Measurements from ENCODE around the gene UAP1L1.

Gene UAP1L1

DNA sequence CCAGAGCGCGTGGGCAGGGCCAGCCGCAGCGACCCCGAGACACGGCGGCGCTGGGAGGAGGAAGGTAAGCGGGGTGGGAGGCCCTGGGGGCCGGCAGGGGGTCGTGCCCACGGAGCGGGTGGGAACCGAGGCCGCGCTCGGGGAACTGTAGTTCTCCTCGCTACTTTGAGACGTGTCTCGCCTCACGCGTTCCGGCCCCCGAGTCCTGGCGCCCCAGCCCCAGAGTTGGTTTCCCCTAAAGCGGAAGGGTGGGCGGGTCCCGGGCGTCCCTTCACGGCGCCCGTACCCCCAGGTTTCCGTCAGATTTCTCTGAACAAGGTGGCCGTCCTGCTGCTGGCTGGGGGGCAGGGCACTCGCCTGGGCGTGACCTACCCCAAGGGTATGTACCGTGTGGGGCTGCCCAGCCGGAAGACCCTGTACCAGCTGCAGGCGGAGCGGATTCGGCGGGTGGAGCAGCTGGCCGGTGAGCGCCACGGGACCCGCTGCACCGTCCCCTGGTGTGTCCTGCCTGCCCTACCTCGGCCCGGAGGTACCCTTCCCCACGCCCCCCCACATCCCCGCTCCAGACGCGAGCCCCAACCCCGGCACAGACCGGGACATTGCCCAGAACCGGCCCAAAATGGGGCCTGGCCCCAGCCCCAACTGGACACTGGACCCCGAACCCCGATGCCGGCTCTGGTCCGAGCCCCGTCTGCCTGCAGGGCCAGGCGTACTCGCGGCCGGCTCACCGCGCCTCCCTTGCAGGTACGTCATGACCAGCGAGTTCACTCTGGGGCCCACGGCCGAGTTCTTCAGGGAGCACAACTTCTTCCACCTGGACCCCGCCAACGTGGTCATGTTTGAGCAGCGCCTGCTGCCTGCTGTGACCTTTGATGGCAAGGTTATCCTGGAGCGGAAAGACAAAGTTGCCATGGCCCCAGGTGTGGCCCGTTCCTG, 709 bp downstream of the UAP1L1 start:
- DNase-seq: no peak

DNA sequence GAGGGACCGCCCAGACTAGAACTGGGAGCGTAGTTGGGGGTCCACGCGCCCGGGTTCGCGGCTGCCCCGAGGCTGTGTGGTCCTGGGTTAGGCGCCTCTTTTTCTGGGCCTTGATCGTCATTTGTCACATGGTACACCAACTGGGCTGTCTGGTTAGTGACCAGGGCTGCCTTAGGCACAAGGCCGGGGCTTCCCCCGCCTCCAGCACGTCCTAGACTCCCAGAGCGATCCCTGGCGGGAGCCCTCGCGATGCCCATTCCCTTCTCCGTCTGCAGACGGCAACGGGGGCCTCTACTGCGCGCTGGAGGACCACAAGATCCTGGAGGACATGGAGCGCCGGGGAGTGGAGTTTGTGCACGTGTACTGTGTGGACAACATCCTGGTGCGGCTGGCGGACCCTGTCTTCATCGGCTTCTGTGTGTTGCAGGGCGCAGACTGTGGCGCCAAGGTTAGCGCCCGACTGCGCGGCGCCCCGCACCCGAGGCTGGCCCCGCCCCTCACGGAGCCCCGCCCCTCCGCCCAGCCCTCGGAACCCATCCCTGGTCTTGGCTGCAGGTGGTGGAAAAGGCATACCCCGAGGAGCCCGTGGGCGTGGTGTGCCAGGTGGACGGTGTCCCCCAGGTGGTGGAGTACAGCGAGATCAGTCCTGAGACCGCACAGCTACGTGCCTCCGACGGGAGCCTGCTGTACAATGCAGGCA, 1.5 kb downstream of the UAP1L1 start:
- no peak for DNase-seq

GRCh38 chr9:137079401-137079787, 2.1 kb downstream of the UAP1L1 start:
- no peak for DNase-seq

DNA sequence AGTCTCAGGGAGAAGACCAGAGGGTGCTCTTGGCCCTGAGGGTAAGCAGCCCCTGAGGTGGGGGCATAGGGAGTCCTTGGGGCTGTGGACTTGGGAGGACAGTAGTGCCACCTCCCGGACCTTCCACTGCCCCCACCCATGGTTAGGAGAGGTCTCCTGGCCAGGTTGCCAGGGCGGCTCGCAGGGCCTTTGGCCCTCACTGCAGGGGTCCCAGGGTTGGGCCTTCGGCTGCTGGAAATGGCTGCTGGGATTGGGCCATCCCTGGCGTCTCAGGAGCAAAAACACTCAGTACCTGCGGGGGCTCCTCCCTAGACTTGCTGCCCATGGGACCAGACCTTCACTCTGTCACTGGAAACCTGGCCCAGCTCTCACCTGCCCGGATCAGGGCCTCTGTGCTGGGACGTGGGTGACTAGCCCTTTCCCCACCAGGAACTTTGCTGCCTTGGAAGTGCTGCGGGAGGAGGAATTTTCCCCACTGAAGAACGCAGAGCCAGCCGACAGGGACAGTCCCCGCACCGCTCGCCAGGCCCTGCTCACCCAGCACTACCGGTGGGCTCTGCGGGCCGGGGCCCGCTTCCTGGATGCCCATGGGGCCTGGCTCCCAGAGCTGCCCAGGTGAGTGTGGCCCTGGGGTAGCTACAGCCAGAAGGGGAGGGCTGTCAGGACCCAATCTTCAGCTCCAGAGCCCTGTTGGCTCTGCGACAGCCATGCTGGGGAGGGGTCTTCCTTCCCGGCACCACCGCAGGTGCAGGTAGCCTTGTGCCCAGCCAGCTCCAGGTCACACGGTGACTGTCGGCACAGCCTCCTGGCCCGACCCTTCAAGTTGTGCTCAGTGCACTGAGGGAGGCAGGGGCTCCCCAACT, 3.2 kb downstream of the UAP1L1 start:
- no peak for DNase-seq

GRCh38 chr9:137082222-137082924, 5.1 kb downstream of the UAP1L1 start:
- DNase-seq: no peak

DNA sequence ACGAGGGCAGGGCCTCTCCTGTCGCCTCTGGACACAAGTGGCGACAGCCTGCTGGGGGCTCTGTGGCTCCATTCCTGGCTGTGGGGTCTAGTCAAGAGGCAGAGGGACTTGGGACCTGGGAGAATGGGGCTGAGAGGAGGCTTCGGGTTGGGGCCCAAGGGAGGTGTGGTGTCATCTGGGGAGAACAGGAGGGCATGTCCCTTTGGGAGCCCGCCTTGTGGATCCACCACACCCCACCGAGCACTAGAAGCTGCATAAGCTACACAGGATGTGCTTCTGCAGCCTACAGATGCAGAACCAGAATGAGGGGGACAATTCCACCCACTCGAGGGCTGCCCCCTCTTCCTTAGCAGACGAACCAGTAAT, 5.6 kb downstream of the UAP1L1 start:
- no peak for DNase-seq

DNA sequence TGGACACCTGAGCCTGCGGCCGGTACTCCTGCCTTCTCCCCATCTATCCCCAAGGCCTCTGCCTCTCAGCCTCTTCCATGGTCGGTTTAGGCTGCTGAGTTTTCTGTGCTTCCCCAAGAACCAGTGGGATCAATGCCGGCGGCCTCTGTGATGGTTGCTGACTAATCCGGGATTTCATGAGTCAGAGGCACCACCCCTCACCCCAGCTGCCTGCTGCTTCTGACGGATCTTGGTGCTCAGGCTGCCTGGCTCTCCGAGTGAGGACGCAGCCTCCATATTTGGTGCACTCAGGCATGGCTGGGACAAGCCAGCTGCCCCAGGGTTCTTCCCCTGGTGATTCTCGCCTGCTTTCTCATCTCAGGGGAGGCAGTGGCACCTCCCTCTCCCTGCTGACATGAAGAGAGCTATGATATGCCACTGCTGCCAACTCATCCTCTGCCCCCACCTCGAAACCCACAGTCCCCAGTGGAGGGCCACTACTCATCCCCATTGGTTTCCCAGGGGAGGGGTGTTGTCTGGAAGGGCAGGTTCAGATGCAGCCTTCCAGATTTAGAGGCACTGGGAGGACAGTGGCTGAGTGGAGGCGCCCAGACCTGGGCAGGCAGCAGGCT, 6.2 kb downstream of the UAP1L1 start:
- DNase-seq: no peak

- no peak for DNase-seq
Observed at GRCh38 chr9:137084526-137084925, 7.2 kb downstream of the UAP1L1 start.

DNA sequence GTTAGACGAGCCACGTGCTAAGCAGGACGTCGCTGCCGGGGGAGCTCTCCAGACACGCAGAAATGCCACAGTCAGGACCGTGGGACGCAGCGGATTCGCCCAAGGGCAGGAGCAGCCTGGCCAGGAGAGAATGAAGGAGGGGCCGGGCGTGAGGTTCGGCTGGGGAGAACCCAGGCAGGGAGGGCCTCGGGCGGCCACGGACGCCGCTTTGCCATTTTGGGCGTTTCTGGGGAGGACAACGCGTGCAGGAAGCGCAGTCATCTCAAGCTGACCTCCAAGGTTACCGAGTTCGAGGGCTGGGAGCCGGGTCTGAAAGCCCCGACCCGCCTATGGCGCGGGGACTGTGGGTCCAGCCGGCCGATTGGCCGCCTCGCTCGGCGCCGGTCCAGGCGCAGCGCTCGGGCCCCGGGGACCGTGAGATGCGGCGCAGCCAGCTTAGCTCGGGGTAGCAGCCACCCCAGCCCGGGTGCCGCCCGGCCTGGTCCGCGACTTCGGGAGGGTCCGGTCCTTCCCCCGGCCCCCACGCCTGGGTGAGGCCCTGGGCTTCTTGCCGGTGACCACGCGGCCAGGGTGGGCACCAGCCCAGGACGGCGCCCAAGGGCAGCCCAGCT, 8.7 kb downstream of the UAP1L1 start:
- peak in 1 of 2 donors; percentile 42 for DNase-seq

DNA sequence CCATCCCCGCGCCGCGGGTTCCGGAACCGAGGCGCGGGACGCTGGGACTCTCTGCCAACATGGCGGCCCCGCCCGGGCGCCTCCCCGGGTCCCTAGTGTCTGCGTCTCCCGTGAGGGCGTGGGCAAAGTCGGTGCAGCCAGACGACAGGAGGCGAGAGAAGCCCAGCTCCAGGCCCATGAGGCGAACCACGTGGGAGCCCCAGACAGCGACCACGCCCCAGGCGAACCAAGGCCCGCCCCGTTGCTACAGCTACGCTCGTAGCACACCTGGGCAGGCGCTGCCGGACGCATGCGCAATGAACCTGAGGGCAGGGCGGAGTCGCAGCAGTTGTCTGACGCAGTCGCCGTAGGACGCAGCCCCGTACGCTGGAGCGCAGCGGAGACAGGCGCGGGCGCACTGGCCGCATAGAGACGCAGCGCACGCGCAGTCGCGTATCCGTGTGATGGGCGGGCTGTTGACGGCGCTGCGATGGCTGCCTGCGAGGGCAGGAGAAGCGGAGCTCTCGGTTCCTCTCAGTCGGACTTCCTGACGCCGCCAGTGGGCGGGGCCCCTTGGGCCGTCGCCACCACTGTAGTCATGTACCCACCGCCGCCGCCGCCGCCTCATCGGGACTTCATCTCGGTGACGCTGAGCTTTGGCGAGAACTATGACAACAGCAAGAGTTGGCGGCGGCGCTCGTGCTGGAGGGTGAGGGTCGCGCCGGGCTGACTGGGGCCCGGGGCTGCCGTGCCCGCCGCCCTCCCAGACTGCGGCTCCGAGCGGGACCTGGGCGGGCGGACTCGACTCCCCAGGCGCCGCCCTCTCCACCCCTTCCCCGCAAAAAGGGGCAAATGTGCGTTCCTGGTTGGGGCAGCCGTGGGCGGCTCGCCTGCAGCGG, 9.5 kb downstream of the UAP1L1 start, which contains the start of gene MAN1B1:
Gene MAN1B1, plus strand, starts transcription at position 455 of the 878 bp plus-strand sequence. Its CDS starts 15 bp downstream, at position 470.
- peak; percentile 93 to 96 for DNase-seq

GRCh38 chr9:137087409-137087925, 10.2 kb downstream of the UAP1L1 start:
- no peak for DNase-seq

DNA sequence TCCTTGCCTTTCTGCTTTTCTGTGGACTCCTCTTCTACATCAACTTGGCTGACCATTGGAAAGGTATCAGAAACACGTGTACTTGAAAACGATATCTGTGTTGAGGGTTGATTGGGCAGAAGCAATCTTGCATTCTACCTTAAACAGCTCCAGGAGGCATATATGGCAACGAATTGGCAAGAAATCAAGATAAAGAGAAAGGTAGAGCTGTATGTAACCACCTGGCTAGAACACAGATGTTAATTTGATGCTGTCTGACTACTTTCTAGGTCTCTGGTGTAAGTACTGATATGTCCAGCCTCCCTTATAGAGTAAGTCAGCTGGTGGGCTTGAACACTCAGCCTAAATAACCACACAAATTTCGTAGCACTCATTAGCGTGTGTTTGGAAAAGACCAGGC, 10.8 kb downstream of the UAP1L1 start:
- DNase-seq: no peak

GRCh38 chr9:137089232-137089947, 12.1 kb downstream of the UAP1L1 start:
- no peak for DNase-seq

- no peak for DNase-seq
Observed at GRCh38 chr9:137095664-137096517, 18.6 kb downstream of the UAP1L1 start.

- no peak for DNase-seq
Observed at GRCh38 chr9:137096785-137097546, 19.6 kb downstream of the UAP1L1 start.

GRCh38 chr9:137097761-137098462, 20.6 kb downstream of the UAP1L1 start:
- no peak for DNase-seq

GRCh38 chr9:137099231-137099630, 21.9 kb downstream of the UAP1L1 start:
- no peak for DNase-seq

Data from bone marrow (tissue), 2 donors.